HG03175 (cell line): ENCODE measurements around the gene LIPC.

Source experiments
- ATAC-seq: cut with Tn5 transposase; IDR thresholded peaks from one replicate; pipeline ENCODE4 v1.9.1; 2021; ENCODE audit warnings: mild to moderate bottlenecking, moderate library complexity; ENCODE audit not compliant: unreplicated experiment

The LIPC gene

DNA sequence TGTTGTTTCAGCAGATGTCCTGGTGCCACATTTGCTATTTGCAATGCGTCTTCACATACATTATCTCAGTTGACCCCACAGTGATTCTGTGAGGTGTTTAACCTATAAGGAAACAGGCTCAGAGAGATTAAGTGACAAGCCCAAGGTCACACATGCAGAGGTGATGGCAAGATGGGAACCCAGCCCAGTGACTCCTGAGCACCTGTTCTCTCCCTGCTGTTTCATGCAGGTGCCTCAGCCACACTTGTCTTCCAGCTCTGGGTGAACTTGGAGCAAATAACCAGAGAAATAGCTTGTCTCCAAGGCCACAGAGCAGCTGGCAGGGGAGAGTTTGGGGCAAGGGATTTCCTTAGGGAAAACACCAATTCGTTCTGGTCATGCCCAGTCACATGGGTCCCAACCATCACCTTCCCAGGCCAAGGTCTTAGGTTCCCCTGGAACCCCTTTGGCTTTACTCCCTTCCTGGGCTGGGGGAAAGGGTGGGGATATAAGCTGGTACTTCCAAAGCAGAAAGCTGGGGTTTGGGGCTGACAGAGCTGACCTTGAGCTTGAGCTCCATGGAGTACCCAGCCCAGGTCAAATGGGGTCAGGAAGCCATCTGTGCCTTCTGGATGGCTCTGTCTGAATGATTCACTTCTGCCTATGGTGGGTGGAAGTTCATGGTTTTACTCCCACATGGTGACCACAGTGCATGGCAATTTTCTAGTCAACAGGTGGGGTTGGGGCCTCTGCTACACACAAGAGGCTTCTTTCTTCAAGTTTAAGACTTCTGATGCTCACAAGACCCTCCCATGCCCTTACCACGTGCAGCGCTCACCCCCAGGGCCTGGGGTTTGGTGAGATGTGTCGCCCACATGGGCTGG lies 22.4 kb downstream of the LIPC start:
- no peak for ATAC-seq

DNA sequence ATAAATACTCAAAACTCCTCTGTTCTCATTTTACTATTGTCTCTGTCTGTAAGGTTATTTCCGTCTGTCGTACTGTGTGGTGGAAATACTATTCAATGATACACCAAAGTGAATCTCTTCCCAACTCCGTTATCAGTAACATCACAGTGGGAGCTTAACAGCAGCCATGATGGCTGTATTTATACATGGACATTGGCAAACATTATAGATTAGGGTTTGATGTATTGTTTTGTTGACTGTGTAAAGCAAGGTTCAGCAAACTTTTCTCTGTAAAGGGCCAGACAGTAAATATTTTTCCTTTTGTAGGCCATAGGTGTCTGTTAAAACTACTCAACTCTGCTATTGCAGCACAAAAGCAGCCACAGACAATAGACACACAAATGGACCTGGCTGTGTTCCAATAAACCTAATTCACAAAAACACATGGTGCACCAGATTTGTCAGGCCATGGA lies 23.2 kb downstream of the LIPC start:
- no peak for ATAC-seq

DNA sequence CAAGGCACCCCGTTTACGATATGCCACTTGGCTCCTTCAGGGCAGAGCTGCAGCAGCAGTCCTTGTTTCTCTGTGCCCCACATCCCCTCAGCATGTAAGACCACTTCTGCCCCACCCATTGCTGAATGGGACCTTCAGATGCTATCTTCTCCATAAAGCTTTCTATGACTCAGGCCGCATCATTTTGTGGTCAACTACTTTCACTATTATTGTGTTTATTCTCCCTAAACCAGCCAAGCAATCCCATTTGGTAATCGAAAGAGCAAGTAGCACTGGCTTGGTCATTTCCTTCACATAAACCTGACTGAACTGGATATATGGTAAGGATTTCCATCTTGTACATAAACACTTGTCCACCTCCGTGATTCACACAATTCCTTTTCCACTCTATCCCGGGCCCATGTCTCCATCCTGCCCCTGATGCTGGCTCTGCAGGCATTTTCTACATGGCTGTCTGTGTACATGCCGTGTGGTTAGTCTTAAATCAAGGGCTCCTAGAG lies 25.7 kb downstream of the LIPC start:
- peak; percentile 70 for ATAC-seq

DNA sequence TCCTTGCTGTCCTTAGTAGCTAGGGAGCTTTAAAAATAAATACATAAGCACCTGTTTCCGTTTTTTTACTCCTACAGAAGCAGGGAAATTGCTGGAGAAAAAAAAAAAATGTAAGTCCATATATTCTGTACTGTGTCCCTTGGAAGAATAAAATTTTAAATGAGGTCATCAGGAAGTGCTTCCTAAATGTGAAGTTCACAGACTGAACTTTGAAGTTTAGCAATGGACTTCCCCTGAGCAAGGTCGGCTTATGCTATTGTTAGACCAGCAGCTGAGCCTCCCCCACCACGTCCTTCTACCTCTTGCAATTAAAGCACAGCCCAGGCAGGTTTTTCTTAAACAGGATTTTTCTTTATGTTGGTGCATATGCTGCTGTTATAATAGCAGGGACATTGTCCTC lies 26.3 kb downstream of the LIPC start:
- ATAC-seq = no peak

DNA sequence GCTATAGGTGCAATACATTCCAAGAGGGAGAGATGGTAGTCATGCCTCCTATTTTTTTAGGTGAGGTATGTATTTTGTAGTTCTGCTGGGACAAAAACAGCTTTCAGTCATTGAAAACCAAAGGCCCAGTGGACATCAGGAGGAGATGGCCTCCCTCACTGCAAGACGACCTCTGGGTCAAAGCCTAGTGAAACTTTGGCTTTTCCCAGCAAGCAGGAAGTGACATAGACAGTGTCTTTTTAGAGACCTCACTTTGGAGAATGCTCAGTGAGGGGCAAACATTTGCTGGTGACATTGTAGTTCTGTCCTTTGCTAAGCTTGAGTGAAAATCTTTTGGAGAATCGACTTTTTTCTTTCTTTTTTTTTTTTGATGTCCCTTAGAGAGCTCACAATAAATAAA lies 27.3 kb downstream of the LIPC start:
- no peak for ATAC-seq

DNA sequence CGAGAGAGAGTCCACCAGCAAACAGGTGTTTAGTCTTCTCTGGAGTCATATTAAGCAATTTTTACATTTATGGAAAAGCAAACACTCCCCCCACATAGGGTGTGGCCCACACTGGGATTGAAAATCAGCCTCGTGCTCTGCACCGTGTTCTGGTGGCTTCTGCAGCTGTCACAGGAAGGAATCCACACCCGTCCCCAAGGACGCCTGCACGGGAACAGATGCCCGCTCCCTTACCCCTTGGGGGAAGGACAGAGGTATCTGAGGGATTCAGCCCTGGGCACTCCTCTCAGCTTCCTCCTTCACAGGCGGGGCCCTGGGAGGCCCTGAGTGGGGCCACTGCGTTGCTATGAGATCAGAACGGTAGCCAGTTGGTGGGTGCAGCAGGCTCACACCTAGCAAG lies 27.8 kb downstream of the LIPC start:
- no peak for ATAC-seq

DNA sequence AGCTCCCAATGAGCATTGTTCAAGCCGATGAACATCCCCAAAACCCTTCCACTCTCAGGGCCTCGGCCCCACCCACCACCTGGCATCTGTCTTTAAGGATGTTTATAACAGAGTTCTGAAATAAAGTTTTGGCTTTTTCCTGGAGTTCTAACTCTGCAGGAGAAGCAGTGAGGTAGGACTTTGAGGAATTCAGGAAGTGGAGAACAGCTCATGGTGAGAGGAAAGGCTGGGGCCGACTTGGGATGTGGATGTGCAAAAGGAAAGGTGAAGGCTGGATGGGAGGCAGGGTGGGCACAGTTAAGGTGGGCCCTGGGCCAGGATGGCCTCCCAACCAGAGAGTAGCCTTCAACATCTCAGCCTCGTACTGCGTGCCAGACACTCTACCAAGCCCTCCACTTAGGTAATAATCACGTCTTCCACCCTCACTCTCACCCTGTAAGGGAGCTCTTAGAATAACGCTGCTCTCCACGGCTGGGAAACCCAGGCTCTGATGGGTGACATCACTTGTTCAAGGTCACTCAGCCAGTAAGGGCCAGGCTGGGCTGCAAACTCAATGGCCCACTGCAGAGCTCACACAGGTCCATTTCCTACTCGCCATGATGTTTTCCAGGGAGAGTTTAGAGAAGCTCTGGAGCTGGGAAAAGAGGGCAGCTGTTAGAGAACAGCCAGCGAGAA lies 28.5 kb downstream of the LIPC start:
- ATAC-seq = no peak

DNA sequence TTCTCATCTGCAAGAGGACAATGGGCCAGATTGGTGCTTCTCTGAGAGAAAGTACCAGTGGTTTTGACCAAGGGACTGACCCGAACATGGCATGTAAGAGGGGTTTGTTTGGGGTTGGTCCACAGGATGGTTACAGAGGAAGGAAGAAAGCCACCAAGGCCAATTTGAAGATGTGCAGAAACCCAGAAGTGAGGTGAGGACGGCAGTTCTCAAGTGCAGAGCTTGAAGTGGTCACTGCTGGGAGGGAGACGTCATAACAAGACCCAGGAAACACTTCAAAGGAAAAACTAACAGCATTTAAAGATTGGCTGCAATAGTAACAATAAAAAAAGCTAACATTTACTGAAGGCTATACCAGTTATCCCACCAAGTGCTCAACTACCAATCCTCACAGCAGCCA lies 29.1 kb downstream of the LIPC start:
- ATAC-seq = no peak

DNA sequence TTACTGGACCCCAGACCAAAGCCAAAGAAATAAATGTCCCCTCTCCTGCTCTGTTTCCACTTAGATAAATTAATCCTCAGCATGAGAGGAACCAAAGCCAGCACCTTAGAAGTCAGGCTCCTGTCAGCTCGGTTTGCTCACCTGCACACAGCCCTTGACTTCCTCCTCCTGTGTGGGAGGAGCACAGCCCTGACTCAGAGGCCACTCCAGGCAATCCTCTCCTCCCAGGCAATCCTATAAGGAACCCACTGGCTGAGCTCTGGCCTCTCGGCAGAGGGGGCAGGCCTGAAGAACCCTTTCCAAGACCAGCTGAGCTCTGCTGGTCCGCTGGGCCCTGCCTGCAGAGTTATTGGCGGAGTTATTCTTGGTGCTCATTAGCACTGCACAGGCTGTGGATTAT lies 30.8 kb downstream of the LIPC start:
- no peak for ATAC-seq

DNA sequence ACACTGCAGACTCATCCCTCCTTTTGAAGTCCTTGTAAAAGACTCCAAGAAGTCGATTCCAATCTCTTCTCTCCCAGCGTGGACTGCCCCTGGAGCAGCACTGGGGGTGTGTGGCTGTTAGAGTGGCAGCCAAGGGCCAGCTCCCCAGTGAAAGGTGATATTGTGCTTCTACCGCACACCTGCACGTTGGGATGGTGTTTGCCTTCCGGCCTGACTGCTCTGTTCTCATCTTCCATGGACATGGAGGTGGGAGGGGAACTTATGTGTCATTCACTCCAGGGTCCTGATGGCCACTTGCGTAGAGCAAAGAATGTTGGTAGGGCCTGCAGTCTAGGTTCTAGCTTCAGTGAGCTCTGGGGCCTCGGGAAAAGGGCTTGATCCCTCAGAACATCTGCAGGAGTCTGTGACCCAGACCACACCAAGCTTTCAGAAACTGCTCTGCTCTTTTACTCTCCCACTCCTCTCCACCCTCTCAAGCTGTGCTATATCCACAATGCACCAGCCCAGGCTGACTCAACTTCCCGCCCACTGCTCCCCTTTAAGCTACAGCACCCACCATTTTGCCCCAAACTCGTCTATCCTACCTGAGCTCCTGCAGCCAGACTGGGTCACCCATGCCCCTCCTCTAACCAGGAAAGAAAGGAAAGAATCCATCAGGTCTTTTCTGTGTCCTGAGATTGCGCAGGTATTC lies 31.3 kb downstream of the LIPC start:
- no peak for ATAC-seq

DNA sequence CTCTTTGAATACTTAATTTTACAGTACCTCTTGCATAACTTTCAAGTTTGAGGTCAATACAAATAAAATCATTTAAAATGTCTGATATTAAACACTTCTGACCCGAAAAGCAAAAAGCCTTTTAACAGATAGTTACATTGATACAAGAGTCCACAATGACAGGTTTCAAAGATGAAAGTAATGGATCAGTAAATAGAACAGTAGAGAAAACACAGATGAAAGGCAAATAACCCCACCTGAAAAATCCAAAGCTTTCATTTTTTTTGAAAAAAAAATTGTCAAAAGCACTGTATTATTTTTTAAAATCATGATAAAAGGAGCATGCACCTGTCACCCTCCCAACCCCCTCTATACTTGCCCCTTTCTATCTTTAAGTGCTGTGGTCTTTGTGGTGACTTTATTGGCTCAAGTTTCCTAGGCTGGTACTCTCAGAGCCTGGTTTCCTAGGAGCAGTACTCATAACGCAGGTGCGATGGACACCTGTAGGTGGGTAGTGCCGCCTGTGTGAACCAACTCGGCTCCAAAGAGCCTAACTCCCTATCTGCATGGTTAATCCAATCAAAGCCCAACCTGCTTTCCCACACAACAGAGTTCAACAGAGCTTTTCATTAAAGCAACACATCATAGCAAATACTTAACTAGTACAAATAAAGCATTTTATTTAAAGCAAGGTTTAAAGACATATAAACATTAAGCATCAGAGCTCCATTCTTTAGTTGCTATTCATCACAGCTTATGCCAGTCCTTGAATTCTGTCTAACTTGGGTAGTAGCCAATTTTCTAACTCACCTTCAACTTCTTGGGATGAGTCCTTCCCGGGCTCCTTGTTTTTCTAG lies 32.2 kb downstream of the LIPC start:
- no peak for ATAC-seq

DNA sequence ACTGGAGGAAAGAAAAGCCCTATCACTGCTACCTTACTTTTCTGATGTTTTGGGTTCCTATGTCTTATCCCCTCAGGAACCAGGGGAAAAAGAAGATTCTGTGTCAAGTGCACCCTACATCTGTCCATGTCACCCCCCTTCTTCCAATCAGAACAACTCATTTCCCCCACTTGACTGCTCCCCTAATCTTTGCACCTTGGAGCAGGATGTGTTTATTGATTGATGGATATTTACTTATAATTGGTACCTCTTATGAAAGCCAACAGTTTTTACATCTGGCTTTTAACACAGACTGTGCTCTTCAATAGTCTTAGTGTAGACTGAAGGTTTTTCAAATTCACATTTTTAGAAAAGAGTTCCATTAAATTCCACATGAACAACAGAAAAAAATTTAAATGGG lies 33.3 kb downstream of the LIPC start:
- no peak for ATAC-seq

DNA sequence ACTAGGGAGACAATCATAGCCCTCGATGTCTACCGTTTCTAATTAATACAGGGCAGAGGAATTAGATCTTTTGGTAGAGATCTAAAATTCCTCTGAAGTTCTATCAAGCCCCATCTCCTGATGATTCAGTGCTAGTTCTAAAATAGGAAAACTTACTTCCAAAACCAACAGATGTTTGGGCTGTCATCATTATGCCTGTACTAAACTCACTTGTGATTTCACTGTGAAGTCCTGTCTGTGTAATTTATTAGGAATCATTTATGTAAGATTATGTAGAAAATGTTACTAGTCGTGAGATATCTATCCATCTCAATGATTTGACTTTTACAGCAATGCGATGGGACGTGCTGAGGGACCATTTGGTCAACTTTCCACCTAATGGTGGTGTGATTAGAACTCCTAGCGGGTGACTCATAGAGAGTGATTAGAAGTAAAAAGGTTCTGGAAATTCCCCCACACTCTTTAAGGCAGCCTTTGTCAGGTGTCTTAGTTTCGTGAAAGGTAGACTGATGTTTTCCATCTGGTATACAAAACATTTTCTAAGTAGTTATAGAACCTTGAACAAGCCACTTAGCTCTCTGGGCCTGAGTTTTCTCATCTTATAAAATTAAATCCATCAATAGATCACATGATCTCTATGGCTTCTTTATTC lies 34.2 kb downstream of the LIPC start:
- no peak for ATAC-seq

DNA sequence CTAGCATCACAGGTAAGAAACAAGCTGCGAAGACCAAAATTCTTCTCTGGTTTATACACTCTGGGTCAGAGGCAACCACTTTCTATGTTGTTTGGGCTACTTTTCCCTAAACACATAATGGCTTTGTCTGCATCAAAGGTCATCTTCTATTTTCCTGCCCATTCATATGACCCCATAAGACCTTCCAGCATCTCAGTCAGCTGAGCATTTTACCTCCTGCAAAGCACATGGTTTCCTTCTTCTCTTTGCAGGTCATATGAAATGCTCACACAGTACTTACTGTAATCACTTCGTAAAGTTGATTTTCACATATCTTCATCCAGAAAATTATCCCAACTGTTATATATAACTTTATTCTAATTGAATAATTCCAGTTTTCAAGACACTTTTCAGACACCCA lies 34.8 kb downstream of the LIPC start:
- no peak for ATAC-seq

DNA sequence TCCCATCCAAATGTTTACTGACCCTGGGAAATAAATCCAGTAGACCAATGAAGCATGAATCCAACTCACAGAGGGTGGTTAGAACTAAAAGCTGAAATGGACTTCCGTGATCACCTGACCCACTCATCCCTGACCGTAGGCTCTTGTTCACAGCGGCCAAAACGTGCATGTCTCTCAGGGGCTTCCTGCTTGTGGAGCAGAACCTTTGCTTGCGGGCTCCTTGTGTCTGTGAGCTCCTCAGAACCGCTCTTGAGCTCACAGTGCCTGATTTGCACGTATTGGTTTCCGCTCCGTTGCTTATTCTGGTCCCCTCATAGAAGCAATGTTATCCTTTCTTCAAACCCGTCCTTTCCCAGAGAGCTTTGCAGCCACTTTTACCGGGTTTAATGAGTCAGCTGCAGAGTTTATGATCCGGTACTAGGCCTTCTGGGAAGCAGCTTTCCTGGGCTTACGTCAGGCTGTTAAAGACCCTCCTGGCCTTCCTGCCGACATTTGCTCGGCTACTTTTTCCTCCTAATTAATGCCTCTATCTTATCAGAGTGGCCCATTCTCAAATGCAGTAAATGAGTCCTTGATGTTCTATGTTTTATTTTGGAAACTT lies 35.4 kb downstream of the LIPC start:
- ATAC-seq = no peak

DNA sequence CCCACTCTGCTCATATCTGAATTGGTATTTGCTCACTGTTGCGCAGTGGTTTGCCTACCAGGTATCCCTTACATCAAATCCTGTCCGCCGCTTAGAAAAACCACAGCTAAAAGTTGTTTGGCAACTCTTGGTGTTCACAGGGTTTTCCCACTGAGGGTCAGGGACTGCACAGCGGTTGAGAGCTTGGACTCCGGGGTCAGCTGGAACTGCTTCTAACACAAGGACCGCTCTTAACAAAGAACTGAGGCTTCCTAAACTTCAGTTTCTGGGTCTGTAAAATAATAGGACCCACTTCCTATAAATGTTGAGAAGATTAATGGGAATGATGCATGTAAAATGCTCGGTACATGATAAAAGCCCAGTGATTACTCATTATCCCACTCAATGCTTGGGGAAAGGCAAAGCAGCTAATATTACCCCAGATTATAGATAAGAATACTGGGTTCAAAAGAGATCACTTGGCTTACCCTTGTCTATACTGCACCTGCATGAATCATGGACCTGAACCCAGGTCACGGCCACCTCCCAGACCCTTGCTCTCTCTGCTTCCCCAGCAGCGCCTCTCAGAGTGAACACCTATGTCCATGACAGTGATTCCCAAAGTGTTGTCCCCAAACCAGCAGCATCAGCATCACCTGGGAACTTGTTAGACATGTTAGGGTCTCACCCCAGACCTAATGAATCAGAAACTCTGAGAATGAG lies 36.1 kb downstream of the LIPC start:
- no peak for ATAC-seq

DNA sequence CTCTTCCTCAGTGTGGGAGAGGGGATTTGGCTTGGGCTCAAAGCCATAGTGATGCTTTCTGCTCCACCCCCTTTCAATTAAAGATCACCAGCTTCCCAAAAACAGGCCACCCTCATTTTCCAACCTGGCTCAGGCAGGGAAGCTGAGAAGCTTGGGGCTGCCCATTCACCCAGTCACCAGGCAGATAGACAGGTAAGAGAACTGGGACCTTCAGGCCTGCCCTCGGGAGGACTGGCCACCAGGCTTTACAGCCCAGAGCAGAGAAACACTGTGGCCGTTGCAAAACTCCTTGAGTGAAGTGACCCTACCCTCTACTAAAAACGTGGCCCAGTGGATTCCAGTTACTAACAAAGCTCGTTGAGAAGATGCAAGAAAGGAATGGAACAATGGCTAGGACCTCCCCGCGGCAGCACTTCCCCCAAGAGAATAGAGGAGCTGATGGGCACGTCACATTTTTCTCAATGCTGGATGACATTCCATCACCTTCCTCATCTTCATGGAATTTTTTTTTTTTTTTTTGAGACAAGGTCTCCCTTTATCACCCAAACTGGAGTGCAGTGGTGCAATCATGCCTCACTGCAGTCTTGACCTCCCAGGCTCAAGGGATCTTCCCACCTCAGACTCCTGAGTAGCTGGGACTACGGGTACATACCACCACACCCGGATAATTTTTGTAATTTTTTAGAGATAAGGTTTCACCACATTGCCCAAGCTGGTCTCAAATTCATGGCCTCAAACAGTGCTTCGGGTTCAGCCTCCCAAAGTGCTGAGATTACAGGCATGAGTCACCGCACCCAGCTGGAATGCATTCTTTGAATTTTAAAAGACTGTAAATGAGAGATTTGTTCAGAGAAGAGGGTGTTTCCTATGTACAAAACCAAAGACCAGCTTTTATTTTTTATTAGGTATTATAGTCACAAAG lies 37.9 kb downstream of the LIPC start:
- no peak for ATAC-seq

DNA sequence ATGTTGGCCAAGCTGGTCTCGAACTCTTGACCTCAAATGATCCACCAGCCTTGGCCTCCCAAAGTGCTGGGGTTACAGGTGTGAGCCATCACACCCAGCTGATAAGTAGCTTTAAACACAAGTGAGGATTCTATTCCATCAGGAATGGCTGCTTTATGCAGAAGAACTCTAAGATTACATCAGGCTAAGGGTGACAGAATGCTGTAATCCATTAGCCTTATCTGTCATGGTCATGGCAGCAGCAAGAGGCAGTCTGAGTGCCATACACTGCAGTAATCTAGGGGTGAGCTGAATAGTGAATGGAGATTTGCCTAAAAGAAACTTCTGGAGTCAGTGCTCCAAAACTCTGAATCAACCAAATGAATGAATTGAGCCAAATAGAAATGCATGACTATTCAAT lies 39.6 kb downstream of the LIPC start:
- ATAC-seq = no peak
